NOMO-1 treated with DMSO at 0.1 percent for 48 hours (cell line): ENCODE data around the gene MBD3L2B.
A peak's percentile ranks its signal among the peaks of the same experiment; 100 is the strongest.

Experiments
- DNase-seq: peaks from one replicate; lab custom pipeline; 2025; ENCODE audit not compliant: unreplicated experiment; lab: John Stamatoyannopoulos, UW

MBD3L2B gene

DNA sequence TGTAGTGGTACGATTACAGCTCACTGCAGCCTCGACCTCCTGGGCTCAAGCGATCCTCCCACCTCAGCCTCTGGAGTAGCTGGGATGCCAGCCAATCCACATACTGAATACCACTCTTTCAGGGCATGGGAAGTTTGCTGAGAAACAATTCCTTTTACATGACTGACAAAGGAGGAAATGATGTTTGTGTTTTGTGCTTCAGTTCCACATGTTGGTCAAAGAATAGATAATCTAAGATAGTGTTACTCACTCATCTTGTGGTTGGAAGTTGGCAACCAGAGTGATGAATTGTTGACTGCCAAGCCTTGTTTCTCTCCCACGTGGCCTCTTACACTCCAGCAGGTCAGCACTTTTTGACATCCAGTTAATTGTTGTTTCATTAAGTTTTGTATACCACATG is 7.6 kb downstream of the MBD3L2B start:
- DNase-seq = peak; percentile 87

- no peak for DNase-seq
Observed at GRCh38 chr19:7010722-7011593, 10.3 kb downstream of the MBD3L2B start.

GRCh38 chr19:7007859-7008258 is 13.4 kb downstream of the MBD3L2B start:
- peak; percentile 60 for DNase-seq

DNA sequence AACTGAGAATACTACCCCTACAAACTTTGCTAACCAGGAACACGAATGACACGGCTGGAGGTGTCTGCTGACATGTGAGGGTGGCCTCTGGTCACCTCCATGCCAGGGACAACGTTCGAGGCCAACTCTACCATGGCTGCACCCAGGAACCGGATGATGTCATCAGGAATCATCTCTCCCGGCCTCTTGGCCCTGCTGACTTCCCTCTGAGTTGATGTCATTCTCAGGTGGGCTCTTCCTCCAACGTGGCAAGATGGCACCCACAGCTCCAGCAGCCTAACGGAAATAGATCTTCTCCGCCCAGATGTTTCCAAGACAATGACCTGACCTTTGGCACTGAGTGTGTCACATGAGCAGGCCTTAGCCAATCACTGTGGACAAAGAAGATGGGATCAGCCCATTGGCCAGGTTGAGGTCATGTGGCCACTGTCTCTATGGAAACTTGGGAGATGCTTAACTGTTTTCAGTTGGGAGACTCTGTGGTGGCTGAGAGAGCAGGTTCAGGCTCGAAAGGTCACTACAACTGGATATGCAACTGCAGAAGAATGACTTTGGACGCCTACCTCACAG is 15.0 kb downstream of the MBD3L2B start:
- DNase-seq = no peak

DNA sequence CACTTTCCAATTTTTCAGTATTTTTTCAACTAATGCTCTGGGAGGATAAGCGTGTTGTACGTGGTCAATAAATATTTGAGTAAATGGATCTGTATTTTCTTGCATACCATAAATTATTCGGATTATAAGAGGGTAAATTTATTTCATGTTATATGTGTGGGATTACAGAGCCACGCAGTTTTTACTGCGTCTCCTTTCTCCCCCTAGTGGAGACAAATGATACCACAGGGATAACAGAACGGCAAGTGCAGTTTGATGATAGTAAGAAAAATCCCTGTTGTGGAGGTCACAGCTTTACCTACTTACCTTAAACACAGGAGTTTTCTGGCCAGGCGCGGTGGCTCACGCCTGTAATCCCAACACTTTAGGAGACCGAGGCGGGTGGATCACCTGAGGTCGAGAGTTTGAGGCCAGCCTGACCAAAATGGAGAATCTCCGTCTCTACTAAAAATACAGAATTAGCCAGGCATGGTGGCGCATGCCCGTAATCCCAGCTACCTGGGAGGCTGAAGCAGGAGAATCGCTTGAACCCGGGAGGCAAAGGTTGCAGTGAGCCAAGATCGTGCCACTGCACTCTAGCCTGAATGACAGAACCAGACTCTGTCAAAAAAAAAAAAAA is 16.8 kb downstream of the MBD3L2B start:
- peak; percentile 13 for DNase-seq

DNA sequence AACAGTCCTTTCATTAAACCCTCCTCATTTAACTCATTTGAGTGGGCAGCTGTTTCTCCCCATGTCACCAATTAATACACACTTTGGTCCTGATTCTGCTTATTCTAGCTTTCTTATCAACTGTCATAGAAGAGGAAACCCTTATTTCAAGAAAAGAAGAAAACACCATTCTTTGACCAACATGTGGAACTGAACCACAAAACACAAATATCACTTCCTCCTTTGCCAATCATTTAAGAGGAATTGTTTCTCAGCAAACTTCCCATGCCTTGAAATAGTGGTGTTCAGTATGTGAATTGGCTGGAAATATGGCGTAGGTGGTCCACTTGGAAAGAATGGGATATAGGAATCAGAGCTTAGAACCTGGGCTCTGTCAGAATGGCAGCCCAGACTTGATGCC is 20.4 kb downstream of the MBD3L2B start:
- peak; percentile 51 for DNase-seq

GRCh38 chr19:7000333-7000732 is 20.9 kb downstream of the MBD3L2B start:
- DNase-seq = peak; percentile 34

- DNase-seq = peak; percentile 75
Observed at GRCh38 chr19:6999933-7000332, 21.3 kb downstream of the MBD3L2B start.

DNA sequence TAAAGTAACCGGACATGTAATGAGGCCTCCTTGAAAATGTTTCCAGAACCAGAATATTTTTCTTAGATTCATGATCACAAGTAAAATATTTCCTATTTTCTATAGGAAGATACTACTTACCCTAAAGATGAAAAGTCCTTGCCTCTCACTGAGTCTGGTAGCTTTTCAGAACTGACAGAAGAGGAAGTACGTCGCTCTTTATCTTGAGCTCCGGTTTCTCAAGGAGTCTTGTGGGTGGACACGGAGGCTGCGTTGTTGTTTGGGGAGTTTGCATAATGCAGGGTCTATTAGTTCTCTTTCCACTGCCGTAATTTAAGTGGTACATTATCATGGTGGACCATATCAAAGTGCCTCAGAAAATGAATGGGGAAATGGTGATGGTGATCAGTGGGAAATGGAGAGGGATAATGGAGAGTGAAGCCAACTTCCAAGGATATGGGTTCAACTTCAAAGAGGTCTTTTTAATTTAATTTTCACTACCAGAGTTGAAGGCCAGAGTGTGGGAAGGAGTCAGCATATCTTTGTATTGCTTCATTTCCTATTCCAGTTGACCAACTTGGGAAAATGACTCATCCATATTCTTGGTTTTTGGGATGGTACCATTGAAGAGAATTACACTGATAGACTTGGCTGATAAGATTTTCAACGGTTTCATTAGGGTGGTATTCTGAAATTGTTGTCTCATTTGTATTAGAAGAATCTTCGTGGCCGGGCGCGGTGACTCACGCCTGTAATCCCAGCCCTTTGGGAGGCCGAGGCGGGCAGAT is 23.4 kb downstream of the MBD3L2B start:
- DNase-seq = peak; percentile 85

- no peak for DNase-seq
Observed at GRCh38 chr19:6996810-6997209, 24.4 kb downstream of the MBD3L2B start.

DNA sequence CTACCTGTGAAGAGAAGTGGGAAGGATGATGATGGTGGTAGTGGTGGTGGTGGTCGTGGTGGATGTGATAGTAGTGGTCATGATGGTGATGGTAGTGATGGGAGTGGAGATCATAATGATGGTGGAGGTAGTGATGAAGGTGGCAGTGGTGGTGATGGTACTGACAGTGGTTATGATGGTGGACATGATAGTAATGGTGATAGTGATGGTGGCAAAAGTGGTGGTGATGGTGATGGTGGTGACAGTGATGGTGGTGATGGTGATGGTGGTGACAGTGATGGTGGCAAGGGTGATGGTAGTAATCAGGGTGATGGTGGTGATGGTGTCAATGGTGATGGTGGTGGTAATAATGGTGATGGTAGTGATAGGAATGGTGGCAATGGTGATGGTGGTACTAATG is 26.2 kb downstream of the MBD3L2B start:
- DNase-seq = no peak

DNA sequence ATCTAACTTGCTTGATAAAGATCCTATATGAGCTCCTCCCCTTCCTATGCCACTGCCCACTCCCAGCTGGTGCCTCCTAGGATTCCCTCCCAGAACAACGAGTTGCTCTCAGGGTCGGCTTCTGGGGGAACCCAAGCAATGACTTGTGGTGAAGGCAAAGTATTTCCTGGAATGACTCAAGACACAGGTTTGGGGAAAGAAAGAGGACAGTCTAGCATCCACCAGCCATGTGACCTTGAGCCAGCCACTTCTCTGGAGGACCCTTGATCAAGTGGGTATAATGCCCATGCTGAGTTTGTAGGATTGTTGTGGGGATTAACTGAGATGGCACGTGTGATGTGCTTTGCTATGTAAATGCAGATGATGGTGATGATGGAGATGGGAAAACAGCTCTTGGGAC is 33.0 kb downstream of the MBD3L2B start:
- no peak for DNase-seq

GRCh38 chr19:6987850-6988249 is 33.4 kb downstream of the MBD3L2B start:
- DNase-seq = peak; percentile 74

GRCh38 chr19:6983448-6983847 is 37.8 kb downstream of the MBD3L2B start:
- no peak for DNase-seq

- no peak for DNase-seq
Observed at GRCh38 chr19:6979399-6979798, 41.8 kb downstream of the MBD3L2B start.

GRCh38 chr19:6976197-6976596 is 45.0 kb downstream of the MBD3L2B start:
- DNase-seq = no peak

DNA sequence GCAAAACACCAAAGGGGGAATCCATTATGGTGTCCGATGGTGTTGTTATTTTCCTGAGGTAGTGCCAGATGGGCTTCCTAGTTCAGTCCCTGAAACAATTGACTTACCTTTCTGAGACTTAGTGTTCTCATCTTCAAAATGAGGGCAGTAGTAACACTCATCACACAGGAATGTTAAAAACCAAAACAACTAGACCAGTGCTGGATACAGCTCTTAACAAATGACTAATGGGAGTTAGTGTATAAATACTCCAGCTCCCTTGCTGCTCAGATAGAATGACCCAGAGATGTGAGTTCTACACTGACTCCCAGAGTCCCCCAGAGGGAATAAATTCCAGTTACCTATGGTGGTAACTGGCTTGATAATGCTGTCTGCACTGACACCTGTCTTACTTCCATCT is 49.9 kb downstream of the MBD3L2B start:
- DNase-seq = no peak

DNA sequence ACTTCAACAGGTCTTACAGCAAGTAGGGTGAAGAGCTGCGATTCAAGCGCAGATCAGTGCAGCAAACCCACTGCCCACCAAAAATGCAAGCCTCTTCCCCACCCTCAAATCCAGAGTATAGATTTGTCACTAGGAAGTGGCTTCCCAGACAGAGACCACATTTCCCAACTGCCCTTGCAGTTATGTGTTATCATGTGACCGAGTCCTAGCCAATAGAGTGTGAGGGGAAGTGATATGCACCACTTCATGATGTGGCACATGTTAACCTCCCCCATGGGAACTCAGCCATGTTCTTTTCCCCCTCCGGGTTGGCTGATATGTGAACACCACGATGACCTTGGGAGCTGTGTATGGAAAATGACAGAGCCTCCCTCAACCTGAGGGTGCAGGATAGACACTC is 50.8 kb downstream of the MBD3L2B start:
- peak; percentile 84 for DNase-seq

DNA sequence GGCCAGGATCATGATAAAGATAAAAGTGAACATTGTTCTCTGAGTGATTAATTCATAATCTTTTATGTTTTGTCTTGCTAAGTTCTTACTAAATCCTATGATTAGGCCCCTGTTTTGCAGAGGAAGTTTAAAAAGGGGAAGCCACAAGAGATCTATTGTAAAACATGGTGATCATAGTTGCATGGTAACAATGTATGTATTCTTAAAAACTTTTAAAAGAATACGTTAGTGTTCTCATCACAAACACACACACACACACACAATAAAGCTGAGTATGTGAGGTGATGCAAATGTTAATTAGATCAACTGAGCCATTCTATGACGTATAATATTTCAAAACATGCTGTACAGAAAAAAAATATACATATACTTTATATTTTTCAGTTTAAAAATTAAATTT is 51.2 kb downstream of the MBD3L2B start:
- peak; percentile 92 for DNase-seq

DNA sequence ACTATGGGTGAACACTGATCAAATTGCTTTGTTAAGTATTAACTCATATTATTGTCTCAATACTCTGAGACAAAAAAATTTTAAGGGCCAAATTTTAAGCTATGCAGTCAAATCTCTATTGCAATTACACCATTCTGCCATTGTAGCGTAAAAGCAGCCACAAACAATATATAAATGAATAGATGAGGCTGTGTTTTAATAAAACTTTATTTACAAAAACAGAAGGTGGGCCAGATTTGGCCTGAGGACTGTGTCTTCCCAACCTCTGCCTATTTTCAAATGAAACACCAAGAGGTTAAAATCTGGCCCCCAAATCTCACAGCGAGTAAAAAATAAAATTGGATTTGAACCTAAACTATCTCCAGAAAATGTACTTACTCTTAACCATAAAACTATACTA is 51.7 kb downstream of the MBD3L2B start:
- DNase-seq = no peak
